Fibroblast of pulmonary artery (primary cell): ENCODE results near the gene FOXL3.

Experiments
- DNase-seq: peaks from one replicate; pipeline ENCODE4 v3.0.0-alpha.2; 2010; ENCODE audit warnings: low read depth
- H3K4me3 ChIP-seq: replicated peaks from 2 replicates; pipeline ENCODE4 v1.5.1; 2011; ENCODE audit warnings: low read depth, mild to moderate bottlenecking, control low read depth, low read length, moderate library complexity
- TF ChIP-seq, protein P1 (sequence below): IDR thresholded peaks from 2 replicates; pipeline ENCODE4 v1.5.1; 2011; ENCODE audit warnings: mild to moderate bottlenecking, control low read depth, low read length, inconsistent platforms; ENCODE audit errors: missing control alignments

Gene FOXL3

DNA sequence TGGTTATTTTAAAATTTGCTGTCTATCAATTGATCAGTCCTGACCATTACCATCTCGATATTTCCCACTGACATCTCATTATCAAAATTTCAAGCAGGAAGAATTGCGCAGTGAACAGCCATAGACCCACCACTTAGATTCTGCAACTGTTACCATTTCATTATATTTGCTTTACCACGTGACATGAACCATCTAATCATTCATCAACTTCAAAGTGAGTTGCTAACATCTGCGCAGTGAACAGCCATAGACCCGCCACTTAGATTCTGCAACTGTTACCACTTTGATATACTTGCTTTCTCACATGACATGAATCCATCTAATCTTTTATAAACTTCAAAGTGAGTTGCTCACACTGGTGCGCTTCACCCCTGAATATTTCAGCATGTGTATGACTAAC, 22.5 kb downstream of the FOXL3 start:
- TF ChIP-seq, protein P1, sequence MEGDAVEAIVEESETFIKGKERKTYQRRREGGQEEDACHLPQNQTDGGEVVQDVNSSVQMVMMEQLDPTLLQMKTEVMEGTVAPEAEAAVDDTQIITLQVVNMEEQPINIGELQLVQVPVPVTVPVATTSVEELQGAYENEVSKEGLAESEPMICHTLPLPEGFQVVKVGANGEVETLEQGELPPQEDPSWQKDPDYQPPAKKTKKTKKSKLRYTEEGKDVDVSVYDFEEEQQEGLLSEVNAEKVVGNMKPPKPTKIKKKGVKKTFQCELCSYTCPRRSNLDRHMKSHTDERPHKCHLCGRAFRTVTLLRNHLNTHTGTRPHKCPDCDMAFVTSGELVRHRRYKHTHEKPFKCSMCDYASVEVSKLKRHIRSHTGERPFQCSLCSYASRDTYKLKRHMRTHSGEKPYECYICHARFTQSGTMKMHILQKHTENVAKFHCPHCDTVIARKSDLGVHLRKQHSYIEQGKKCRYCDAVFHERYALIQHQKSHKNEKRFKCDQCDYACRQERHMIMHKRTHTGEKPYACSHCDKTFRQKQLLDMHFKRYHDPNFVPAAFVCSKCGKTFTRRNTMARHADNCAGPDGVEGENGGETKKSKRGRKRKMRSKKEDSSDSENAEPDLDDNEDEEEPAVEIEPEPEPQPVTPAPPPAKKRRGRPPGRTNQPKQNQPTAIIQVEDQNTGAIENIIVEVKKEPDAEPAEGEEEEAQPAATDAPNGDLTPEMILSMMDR: no peak
- DNase-seq: no peak
- H3K4me3 ChIP-seq: no peak overlapping the region

DNA sequence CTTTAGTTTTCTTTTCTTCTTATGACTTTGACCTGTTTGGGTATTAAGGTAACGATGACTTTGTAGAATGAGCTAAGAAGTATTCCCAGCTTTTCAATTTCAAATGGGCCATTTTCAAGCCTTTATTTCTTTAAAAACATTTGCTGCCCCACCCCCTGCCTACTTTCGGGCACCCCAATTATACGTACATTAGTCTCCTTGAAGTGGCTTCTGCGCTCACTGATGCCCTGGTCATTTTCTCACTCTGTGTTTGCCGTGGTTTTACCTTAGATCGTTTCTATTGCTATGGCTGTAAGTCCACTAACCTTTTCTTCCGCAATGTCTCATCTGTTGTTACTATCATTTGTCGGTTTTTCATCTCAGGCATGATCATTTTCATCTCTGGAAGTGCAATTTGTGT, 24.9 kb downstream of the FOXL3 start:
- TF ChIP-seq, protein P1: no peak
- no peak overlapping the region for H3K4me3 ChIP-seq
- no peak for DNase-seq

DNA sequence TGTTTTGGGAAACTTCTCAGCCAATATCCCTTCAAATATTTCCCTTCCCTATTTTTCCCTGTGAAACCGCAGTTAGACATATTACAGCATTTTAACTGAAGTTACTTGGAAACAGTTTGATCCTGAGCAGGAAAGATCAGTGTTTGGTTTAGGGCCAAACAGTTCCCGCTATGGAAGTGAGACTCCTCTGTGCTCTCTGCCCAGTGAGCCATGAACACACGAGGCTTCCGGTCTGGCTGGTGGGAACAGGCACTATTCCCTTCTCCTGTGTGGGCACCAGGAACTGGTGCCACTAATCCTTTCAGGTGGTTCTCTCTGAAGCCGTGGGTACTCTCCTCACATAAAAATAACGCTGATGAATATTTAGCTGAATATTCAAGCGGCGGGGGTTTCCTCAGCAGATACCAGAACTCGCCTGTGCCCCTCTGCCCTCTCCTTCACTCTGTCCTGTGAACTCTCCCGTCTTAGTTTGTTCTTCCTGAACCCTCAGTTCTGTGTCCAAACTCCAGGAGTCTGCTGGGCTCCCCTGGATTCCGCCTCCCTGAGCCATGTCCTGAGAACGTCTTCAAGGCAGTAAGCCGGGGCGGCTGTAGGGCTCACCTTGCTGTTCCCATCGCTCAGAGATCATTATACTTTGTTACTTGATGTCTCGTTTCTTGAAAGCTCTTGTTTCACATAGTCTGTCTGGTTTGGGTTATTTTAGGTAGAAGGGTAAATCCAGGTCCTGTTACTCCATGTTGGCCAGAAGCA, 25.7 kb downstream of the FOXL3 start:
- no peak for DNase-seq
- TF ChIP-seq, protein P1: no peak
- no peak overlapping the region for H3K4me3 ChIP-seq

GRCh38 chr7:317643-318405, 27.9 kb downstream of the FOXL3 start:
- no peak overlapping the region for H3K4me3 ChIP-seq
- DNase-seq: no peak
- TF ChIP-seq, protein P1: no peak

- no peak overlapping the region for H3K4me3 ChIP-seq
- DNase-seq: no peak
- TF ChIP-seq, protein P1: no peak
Measured at GRCh38 chr7:318476-318875, 28.5 kb downstream of the FOXL3 start.

GRCh38 chr7:318878-319661, 29.1 kb downstream of the FOXL3 start:
- DNase-seq: no peak
- H3K4me3 ChIP-seq: no peak overlapping the region
- TF ChIP-seq, protein P1: no peak
